ENCODE data around the gene CAMTA1. TPM values are rescaled to one million over a fixed set of nuclear protein-coding genes. Genes with fewer than 3 reads are reported as not detected.

CAMTA1 gene
- total RNA-seq, 2 experiments from 2014 or later = 43.9 to 73.3 TPM

GRCh38 chr1:7646164-7646563, 860.9 kb downstream of the CAMTA1 start:
- no peak overlapping the region for H3K4me2 ChIP-seq (ENCODE audit: low read length)
- no peaks in the 10 kb centered on the region for H4K20me1 ChIP-seq (ENCODE audit: insufficient read depth, low read length)
- no peaks in the 10 kb centered on the region for H3K9me2 ChIP-seq (ENCODE audit: insufficient read depth, low read length)
- H2AFZ ChIP-seq (ENCODE audit: low read length) = no peak overlapping the region
- DNase-seq (ENCODE audit: low spot score) = no peak
- no peaks in the 10 kb centered on the region for H3K9me3 ChIP-seq (ENCODE audit: low read length)
- no peaks in the 10 kb centered on the region for H3K36me3 ChIP-seq (ENCODE audit: insufficient read depth, low read length)
- ChIA-PET CTCF (ENCODE audit: unreplicated experiment) (no interaction called here), POLR2A (no interaction called here)
- no peak overlapping the region for H3K27ac ChIP-seq (ENCODE audit: low read depth, low read length, poor library complexity, severe bottlenecking)
- BruUV-seq (replicated peaks) = no TSS peak
- intact Hi-C loops (cut with micrococcal nuclease; ENCODE audit: unreplicated experiment) = loop anchor here (2.0 kb wide), 1 partner anchor 603 kb away; no protein-coding TSS in a partner anchor
- no peaks in the 10 kb centered on the region for H3K79me2 ChIP-seq (ENCODE audit: insufficient read depth, low read depth, low read length)
- no peaks in the 10 kb centered on the region for H3K4me1 ChIP-seq (ENCODE audit: insufficient read depth, low read length, poor library complexity, severe bottlenecking)
- TF ChIP-seq, protein P1, sequence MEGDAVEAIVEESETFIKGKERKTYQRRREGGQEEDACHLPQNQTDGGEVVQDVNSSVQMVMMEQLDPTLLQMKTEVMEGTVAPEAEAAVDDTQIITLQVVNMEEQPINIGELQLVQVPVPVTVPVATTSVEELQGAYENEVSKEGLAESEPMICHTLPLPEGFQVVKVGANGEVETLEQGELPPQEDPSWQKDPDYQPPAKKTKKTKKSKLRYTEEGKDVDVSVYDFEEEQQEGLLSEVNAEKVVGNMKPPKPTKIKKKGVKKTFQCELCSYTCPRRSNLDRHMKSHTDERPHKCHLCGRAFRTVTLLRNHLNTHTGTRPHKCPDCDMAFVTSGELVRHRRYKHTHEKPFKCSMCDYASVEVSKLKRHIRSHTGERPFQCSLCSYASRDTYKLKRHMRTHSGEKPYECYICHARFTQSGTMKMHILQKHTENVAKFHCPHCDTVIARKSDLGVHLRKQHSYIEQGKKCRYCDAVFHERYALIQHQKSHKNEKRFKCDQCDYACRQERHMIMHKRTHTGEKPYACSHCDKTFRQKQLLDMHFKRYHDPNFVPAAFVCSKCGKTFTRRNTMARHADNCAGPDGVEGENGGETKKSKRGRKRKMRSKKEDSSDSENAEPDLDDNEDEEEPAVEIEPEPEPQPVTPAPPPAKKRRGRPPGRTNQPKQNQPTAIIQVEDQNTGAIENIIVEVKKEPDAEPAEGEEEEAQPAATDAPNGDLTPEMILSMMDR (conservative IDR thresholded peaks at IDR 0.05; ENCODE audit: low read length) = no peak
- TF ChIP-seq EZH2phosphoT487 (IDR thresholded peaks at IDR 0.05; ENCODE audit: borderline replicate concordance, low read depth, low read length) = no peak
- no peak overlapping the region for H3K4me3 ChIP-seq (ENCODE audit: low read depth, low read length, poor library complexity, severe bottlenecking)

DNA sequence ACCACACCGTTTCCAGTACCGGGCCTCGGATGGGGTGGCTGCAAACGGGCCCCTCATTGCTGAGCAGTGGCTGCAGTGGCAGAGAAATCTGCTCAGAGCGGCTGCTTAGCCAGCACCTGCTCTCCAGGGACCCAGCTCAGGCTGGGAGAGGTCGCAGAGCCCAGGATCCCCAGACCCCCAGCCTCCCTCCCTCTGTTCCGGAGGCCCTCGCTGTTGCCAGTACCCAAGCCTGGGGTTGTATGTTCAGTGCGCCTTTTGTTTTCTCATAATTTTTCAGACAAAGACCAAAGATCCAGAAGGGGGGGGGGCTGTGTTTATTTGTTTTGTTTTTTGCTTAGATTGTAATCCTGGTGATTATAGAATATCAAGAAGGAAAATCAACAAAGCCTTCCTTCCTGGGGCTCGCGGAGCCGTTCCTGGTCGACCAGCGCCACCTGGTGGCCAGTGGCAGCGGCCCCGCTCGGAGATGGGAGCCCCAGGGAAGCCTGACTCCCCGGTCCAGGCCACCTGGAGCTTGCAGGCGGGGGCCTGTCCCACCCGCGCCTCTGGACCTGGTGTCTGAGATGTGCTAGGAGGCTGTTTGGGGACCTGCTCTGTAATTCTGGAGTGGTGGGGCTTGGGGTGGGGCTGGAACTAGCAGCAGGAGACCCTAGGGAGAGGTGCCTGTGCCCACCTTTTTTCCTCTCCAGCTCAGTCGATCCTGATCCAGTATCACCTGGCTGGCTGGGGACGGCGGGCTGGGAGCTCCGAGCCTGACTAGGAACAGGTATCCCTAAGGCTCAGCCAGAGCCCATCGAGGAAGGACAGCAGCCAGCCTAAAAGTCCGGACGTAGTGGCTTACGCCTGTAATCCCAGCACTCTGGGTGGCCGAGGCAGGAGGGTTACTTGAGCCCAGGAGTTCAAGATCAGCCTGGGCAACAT, 862.0 kb downstream of the CAMTA1 start:
- intact Hi-C loops (cut with micrococcal nuclease; ENCODE audit: unreplicated experiment) = loop anchor here (2.0 kb wide), 1 partner anchor 604 kb away; no protein-coding TSS in a partner anchor
- Histone ChIP-seq H3K4me2 (ENCODE audit: low read length) (no peak overlapping the region), H3K9me3 (ENCODE audit: low read length) (no peaks in the 10 kb centered on the region), H3K4me3 (ENCODE audit: low read depth, low read length, poor library complexity, severe bottlenecking) (no peak overlapping the region), H3K36me3 (ENCODE audit: insufficient read depth, low read length) (no peaks in the 10 kb centered on the region), H3K27ac (ENCODE audit: low read depth, low read length, poor library complexity, severe bottlenecking) (no peak overlapping the region), H3K4me1 (ENCODE audit: insufficient read depth, low read length, poor library complexity, severe bottlenecking) (no peaks in the 10 kb centered on the region), H2AFZ (ENCODE audit: low read length) (no peak overlapping the region), H3K79me2 (ENCODE audit: insufficient read depth, low read depth, low read length) (no peaks in the 10 kb centered on the region), H3K9me2 (ENCODE audit: insufficient read depth, low read length) (no peaks in the 10 kb centered on the region), H4K20me1 (ENCODE audit: insufficient read depth, low read length) (no peaks in the 10 kb centered on the region)
- TF ChIP-seq, protein P1 (conservative IDR thresholded peaks at IDR 0.05; ENCODE audit: low read length) = peak; percentile 96
- no peak for TF ChIP-seq EZH2phosphoT487 (IDR thresholded peaks at IDR 0.05; ENCODE audit: borderline replicate concordance, low read depth, low read length)
- BruUV-seq (replicated peaks) = no TSS peak
- peak; percentile 50 for DNase-seq (ENCODE audit: low spot score)
- POLR2A ChIA-PET = no interaction called here
- CTCF ChIA-PET (ENCODE audit: unreplicated experiment) = no interaction called here
